K562 (cell line): ENCODE measurements around the gene NIPBL.

Experiments used
- MEIS2 ChIP-seq: fragments of 450-650 bp; IDR thresholded peaks from 2 replicates; pipeline ENCODE4 v1.6.1; 2014; ENCODE audit warnings: mild to moderate bottlenecking; ENCODE audit not compliant: partially characterized antibody
- TF ChIP-seq, protein P1 (sequence below), 2 experiments: fragments of 450-650 bp; formaldehyde crosslinking in 1 of 2; IDR thresholded peaks; 2 replicates each; pipeline versions ENCODE4 v1.4.0 to v1.6.1; 2014 to 2020; ENCODE audit warnings: mild to moderate bottlenecking in 2 of 2, borderline replicate concordance in 1 of 2, low read depth in 1 of 2

DNA sequence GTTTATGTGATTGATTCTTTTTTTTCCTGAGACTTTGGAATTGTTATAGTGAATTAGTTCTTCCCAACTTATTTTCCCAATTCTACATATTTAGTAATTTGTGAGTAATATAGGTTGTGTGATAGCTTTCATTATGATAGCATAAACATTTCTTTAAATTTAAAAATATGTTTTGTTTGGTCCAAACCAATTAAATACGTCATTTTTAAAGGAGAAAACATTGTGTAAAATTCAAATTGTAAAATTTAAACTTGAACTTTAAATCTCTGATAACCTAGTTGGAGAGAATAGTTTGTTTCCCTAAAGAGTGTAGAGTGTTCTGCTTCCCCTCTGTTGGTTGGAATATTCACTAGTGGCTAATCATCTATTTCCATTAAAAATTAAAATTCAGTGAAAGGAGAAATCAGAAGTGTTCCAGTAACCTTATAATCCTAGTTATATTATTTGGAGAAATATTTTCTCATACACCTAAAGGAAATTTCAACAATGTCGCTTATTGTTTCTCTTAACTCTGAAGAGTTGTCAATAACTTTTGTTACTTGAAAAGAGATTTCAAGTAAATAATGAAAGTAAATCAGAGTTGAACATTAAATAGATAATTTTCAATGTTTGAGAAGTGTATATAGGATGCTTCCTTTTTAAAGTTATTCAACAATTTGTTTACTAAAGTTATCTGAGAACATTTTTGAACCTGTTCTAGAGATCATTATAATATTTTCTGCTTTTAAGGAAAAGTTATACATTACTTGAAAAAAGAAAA, 2.9 kb downstream of the NIPBL start:
- TF ChIP-seq MEIS2 = no peak
- TF ChIP-seq, protein P1, sequence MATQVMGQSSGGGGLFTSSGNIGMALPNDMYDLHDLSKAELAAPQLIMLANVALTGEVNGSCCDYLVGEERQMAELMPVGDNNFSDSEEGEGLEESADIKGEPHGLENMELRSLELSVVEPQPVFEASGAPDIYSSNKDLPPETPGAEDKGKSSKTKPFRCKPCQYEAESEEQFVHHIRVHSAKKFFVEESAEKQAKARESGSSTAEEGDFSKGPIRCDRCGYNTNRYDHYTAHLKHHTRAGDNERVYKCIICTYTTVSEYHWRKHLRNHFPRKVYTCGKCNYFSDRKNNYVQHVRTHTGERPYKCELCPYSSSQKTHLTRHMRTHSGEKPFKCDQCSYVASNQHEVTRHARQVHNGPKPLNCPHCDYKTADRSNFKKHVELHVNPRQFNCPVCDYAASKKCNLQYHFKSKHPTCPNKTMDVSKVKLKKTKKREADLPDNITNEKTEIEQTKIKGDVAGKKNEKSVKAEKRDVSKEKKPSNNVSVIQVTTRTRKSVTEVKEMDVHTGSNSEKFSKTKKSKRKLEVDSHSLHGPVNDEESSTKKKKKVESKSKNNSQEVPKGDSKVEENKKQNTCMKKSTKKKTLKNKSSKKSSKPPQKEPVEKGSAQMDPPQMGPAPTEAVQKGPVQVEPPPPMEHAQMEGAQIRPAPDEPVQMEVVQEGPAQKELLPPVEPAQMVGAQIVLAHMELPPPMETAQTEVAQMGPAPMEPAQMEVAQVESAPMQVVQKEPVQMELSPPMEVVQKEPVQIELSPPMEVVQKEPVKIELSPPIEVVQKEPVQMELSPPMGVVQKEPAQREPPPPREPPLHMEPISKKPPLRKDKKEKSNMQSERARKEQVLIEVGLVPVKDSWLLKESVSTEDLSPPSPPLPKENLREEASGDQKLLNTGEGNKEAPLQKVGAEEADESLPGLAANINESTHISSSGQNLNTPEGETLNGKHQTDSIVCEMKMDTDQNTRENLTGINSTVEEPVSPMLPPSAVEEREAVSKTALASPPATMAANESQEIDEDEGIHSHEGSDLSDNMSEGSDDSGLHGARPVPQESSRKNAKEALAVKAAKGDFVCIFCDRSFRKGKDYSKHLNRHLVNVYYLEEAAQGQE (IDR thresholded peaks at IDR 0.05; ENCODE audit: borderline replicate concordance) = no peak
- TF ChIP-seq, protein P1 (CRISPR knock-in tag; IDR thresholded peaks at IDR 0.05; ENCODE audit: low read depth) = no peak
